GM23338 (cell line): ENCODE results near the gene SLC35F1. TPM values are rescaled to one million over a fixed set of nuclear protein-coding genes. Genes with fewer than 3 reads are reported as not detected.

Experiments
- ATAC-seq: fragments of 200-7000 bp; cut with Tn5 transposase; 3 replicates; pipeline ENCODE4 v1.9.1; 2020
- DNase-seq: peaks from one replicate; pipeline ENCODE4 v3.0.0-alpha.2; 2015; ENCODE audit warnings: low spot score
- H2AFZ ChIP-seq: fragments of 200-600 bp; sonication (generic); 2 replicates; pipeline ENCODE4 v1.8.0; 2016; ENCODE audit warnings: antibody characterized with exemption, mild to moderate bottlenecking, moderate library complexity
- H3F3A ChIP-seq: fragments of 200-600 bp; sonication (generic); replicated peaks from 2 replicates; pipeline ENCODE4 v1.8.0; 2017; ENCODE audit warnings: antibody characterized with exemption, mixed run types, low read depth
- H3K27ac ChIP-seq: fragments of 200-600 bp; sonication (generic); 2 replicates; pipeline ENCODE4 v1.6.1; 2016; ENCODE audit warnings: low read depth
- H3K27me3 ChIP-seq: fragments of 200-600 bp; sonication (generic); 2 replicates; pipeline ENCODE4 v1.8.0; 2016; ENCODE audit warnings: mild to moderate bottlenecking, mixed run types, moderate library complexity; ENCODE audit not compliant: insufficient read depth
- H3K36me3 ChIP-seq: fragments of 200-600 bp; sonication (generic); 2 replicates; pipeline ENCODE4 v1.8.0; 2016; ENCODE audit warnings: mild to moderate bottlenecking; ENCODE audit not compliant: insufficient read depth
- H3K4me1 ChIP-seq: fragments of 200-600 bp; sonication (generic); 2 replicates; pipeline ENCODE4 v1.8.0; 2016; ENCODE audit warnings: mild to moderate bottlenecking, moderate library complexity; ENCODE audit not compliant: insufficient read depth
- H3K4me2 ChIP-seq: fragments of 200-600 bp; sonication (generic); 2 replicates; pipeline ENCODE4 v1.7.1; 2017; ENCODE audit warnings: mixed run types
- H3K4me3 ChIP-seq: fragments of 200-600 bp; sonication (generic); 2 replicates; pipeline ENCODE4 v1.6.1; 2016; ENCODE audit warnings: mixed run types
- H3K79me2 ChIP-seq: fragments of 200-600 bp; sonication (generic); replicated peaks from 2 replicates; pipeline ENCODE4 v1.8.0; 2017; ENCODE audit warnings: mild to moderate bottlenecking; ENCODE audit not compliant: insufficient read depth
- H3K9me2 ChIP-seq: fragments of 200-600 bp; sonication (generic); 2 replicates; pipeline ENCODE4 v1.8.0; 2017; ENCODE audit not compliant: insufficient read depth
- H4K20me1 ChIP-seq: fragments of 200-600 bp; sonication (generic); replicated peaks from 2 replicates; pipeline ENCODE4 v1.8.0; 2017; ENCODE audit warnings: mild to moderate bottlenecking; ENCODE audit not compliant: insufficient read depth
- H3K27ac Mint-ChIP-seq: 2 replicates; pipeline ENCODE4 v1.8.0; 2020; ENCODE audit warnings: inconsistent platforms, mild to moderate bottlenecking, moderate library complexity, mixed read lengths
- H3K27me3 Mint-ChIP-seq: 3 replicates; pipeline ENCODE4 v1.8.0; 2022; ENCODE audit warnings: low read depth, mild to moderate bottlenecking, moderate library complexity, mixed read lengths, inconsistent platforms; ENCODE audit not compliant: insufficient read depth, poor library complexity
- H3K36me3 Mint-ChIP-seq: 3 replicates; pipeline ENCODE4 v1.8.0; 2021; ENCODE audit warnings: low read depth, mild to moderate bottlenecking, inconsistent platforms, moderate library complexity, mixed read lengths
- H3K4me1 Mint-ChIP-seq: 3 replicates; pipeline ENCODE4 v1.8.0; 2020; ENCODE audit warnings: mild to moderate bottlenecking, inconsistent platforms, mixed read lengths
- H3K4me3 Mint-ChIP-seq: 3 replicates; pipeline ENCODE4 v1.8.0; 2021; ENCODE audit warnings: moderate library complexity, mild to moderate bottlenecking, inconsistent platforms, mixed read lengths
- H3K9me3 Mint-ChIP-seq: 3 replicates; pipeline ENCODE4 v1.8.0; 2020; ENCODE audit warnings: moderate library complexity, mild to moderate bottlenecking, inconsistent platforms, mixed read lengths
- CREB1 ChIP-seq: fragments of 250-450 bp; sonication (Bioruptor Pico); IDR thresholded peaks from 2 replicates; pipeline ENCODE4 v1.5.0; 2020; ENCODE audit warnings: low read depth, mild to moderate bottlenecking, moderate library complexity
- EZH2 ChIP-seq: fragments of 200-600 bp; sonication (generic); IDR thresholded peaks from one replicate; pipeline ENCODE4 v1.8.0; 2017; ENCODE audit warnings: antibody characterized with exemption, mild to moderate bottlenecking, low read depth; ENCODE audit not compliant: unreplicated experiment
- EZH2phosphoT487 ChIP-seq: fragments of 200-600 bp; sonication (generic); IDR thresholded peaks from one replicate; pipeline ENCODE4 v1.8.1; 2018; ENCODE audit warnings: antibody characterized with exemption; ENCODE audit not compliant: unreplicated experiment
- JUNB ChIP-seq: IDR thresholded peaks from one replicate; pipeline ENCODE4 v1.6.1; 2016; ENCODE audit warnings: antibody characterized with exemption; ENCODE audit not compliant: unreplicated experiment
- NANOG ChIP-seq: IDR thresholded peaks from 2 replicates; pipeline ENCODE4 v1.6.1; 2016; ENCODE audit warnings: antibody characterized with exemption, borderline replicate concordance
- POLR2AphosphoS5 ChIP-seq: IDR thresholded peaks from 2 replicates; pipeline ENCODE4 v1.6.1; 2016; ENCODE audit warnings: antibody characterized with exemption, low read depth
- STAT1 ChIP-seq: IDR thresholded peaks from one replicate; pipeline ENCODE4 v1.6.1; 2016; ENCODE audit warnings: antibody characterized with exemption; ENCODE audit not compliant: unreplicated experiment
- ZNF114 ChIP-seq: fragments of 250-450 bp; sonication (Bioruptor Pico); IDR thresholded peaks from 2 replicates; pipeline ENCODE4 v1.5.0; 2020; ENCODE audit warnings: mild to moderate bottlenecking, moderate library complexity
- ZNF331 ChIP-seq: fragments of 250-450 bp; sonication (Bioruptor Pico); IDR thresholded peaks from 2 replicates; pipeline ENCODE4 v1.5.0; 2020; ENCODE audit warnings: low read depth, mild to moderate bottlenecking, moderate library complexity
- polyA plus RNA-seq: library from polyadenylated mRNA; unstranded; fragments of >200 nt; fragmentation: Nextera tagmentation; extraction: Ambion mirVana; gene quantifications from 2 replicates; pipeline ENCODE4 v1.2.1, GENCODE V29; 2016
- total RNA-seq: library from RNA; depleted of rRNA; stranded (reverse); fragments of >200 nt; shearing (Covaris generic); gene quantifications from 2 replicates; pipeline ENCODE4 v1.2.3, GENCODE V29; 2014
- TF ChIP-seq, protein P1 (sequence below): IDR thresholded peaks from 2 replicates; pipeline ENCODE4 v1.6.1; 2016; ENCODE audit warnings: antibody characterized with exemption
- TF ChIP-seq, protein P2 (sequence below): fragments of 250-450 bp; sonication (Bioruptor Pico); IDR thresholded peaks from 2 replicates; pipeline ENCODE4 v1.5.0; 2020; ENCODE audit warnings: mild to moderate bottlenecking, moderate library complexity
- TF ChIP-seq, protein P3 (sequence below), 2 experiments: fragments of 200-600 bp in 1 of 2; sonication (generic) in 1 of 2; conservative IDR thresholded peaks; 2 replicates each; pipeline versions ENCODE4 v1.5.1 to v1.6.1; 2016 to 2017; ENCODE audit warnings: antibody characterized with exemption in 2 of 2, low read depth in 2 of 2, mild to moderate bottlenecking in 2 of 2, moderate library complexity in 1 of 2
- TF ChIP-seq, protein P4 (sequence below): IDR thresholded peaks from one replicate; pipeline ENCODE4 v1.6.1; 2018; ENCODE audit warnings: antibody characterized with exemption; ENCODE audit not compliant: unreplicated experiment

Gene SLC35F1
- total and polyA plus RNA-seq, 2 experiments from 2014 or later, result 3.0 to 10.3 TPM

DNA sequence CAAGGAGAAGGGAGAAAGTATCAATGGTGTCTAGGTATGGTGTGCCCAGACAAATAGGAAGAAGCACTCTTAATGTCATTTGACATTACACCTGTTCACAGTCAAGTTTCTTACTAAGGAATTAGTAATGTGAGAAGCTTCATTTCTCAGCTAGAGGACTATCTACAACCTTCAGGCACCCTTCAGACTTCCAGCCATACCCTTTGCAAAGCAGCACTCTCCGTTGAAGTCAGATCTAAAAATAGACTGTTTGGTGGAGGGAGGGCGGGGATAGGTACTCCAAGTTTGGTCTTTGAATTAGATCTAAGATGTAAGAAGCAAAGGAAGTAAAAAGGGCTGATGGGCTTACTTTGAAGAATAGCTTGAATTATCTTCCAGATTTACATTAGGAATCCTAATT is 311.1 kb downstream of the SLC35F1 start:
- Histone ChIP-seq H3K27ac (no peak overlapping the region), H3K36me3 (no peaks in the 10 kb centered on the region), H3K4me3 (no peak overlapping the region), H3K4me2 (no peak overlapping the region), H4K20me1 (no peaks in the 10 kb centered on the region), H3K9me2 (no peaks in the 10 kb centered on the region), H2AFZ (no peak overlapping the region), H3K4me1 (0 out of 2 replicates have a peak, but pooled peaks cover 4% of the 10 kb centered on the region), H3F3A (no peaks in the 10 kb centered on the region), H3K79me2 (no peaks in the 10 kb centered on the region), H3K27me3 (no peaks in the 10 kb centered on the region)
- H3K4me1 Mint-ChIP-seq, result no peaks in the 10 kb centered on the region; the same call in 2 of the 3 replicates
- H3K27me3 Mint-ChIP-seq, result no peaks in the 10 kb centered on the region
- no peaks in the 10 kb centered on the region for H3K36me3 Mint-ChIP-seq
- no peak for TF ChIP-seq NANOG
- TF ChIP-seq, protein P1, sequence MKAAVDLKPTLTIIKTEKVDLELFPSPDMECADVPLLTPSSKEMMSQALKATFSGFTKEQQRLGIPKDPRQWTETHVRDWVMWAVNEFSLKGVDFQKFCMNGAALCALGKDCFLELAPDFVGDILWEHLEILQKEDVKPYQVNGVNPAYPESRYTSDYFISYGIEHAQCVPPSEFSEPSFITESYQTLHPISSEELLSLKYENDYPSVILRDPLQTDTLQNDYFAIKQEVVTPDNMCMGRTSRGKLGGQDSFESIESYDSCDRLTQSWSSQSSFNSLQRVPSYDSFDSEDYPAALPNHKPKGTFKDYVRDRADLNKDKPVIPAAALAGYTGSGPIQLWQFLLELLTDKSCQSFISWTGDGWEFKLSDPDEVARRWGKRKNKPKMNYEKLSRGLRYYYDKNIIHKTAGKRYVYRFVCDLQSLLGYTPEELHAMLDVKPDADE, result no peak
- TF ChIP-seq POLR2AphosphoS5, result no peak
- TF ChIP-seq STAT1, result no peak
- TF ChIP-seq, protein P2, sequence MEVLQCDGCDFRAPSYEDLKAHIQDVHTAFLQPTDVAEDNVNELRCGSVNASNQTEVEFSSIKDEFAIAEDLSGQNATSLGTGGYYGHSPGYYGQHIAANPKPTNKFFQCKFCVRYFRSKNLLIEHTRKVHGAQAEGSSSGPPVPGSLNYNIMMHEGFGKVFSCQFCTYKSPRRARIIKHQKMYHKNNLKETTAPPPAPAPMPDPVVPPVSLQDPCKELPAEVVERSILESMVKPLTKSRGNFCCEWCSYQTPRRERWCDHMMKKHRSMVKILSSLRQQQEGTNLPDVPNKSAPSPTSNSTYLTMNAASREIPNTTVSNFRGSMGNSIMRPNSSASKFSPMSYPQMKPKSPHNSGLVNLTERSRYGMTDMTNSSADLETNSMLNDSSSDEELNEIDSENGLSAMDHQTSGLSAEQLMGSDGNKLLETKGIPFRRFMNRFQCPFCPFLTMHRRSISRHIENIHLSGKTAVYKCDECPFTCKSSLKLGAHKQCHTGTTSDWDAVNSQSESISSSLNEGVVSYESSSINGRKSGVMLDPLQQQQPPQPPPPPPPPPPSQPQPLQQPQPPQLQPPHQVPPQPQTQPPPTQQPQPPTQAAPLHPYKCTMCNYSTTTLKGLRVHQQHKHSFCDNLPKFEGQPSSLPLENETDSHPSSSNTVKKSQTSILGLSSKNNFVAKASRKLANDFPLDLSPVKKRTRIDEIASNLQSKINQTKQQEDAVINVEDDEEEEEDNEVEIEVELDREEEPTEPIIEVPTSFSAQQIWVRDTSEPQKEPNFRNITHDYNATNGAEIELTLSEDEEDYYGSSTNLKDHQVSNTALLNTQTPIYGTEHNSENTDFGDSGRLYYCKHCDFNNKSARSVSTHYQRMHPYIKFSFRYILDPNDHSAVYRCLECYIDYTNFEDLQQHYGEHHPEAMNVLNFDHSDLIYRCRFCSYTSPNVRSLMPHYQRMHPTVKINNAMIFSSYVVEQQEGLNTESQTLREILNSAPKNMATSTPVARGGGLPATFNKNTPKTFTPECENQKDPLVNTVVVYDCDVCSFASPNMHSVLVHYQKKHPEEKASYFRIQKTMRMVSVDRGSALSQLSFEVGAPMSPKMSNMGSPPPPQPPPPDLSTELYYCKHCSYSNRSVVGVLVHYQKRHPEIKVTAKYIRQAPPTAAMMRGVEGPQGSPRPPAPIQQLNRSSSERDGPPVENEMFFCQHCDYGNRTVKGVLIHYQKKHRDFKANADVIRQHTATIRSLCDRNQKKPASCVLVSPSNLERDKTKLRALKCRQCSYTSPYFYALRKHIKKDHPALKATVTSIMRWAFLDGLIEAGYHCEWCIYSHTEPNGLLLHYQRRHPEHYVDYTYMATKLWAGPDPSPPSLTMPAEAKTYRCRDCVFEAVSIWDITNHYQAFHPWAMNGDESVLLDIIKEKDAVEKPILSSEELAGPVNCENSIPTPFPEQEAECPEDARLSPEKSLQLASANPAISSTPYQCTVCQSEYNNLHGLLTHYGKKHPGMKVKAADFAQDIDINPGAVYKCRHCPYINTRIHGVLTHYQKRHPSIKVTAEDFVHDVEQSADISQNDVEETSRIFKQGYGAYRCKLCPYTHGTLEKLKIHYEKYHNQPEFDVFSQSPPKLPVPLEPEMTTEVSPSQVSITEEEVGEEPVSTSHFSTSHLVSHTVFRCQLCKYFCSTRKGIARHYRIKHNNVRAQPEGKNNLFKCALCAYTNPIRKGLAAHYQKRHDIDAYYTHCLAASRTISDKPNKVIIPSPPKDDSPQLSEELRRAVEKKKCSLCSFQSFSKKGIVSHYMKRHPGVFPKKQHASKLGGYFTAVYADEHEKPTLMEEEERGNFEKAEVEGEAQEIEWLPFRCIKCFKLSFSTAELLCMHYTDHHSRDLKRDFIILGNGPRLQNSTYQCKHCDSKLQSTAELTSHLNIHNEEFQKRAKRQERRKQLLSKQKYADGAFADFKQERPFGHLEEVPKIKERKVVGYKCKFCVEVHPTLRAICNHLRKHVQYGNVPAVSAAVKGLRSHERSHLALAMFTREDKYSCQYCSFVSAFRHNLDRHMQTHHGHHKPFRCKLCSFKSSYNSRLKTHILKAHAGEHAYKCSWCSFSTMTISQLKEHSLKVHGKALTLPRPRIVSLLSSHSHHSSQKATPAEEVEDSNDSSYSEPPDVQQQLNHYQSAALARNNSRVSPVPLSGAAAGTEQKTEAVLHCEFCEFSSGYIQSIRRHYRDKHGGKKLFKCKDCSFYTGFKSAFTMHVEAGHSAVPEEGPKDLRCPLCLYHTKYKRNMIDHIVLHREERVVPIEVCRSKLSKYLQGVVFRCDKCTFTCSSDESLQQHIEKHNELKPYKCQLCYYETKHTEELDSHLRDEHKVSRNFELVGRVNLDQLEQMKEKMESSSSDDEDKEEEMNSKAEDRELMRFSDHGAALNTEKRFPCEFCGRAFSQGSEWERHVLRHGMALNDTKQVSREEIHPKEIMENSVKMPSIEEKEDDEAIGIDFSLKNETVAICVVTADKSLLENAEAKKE (CRISPR knock-in tag), result no peak
- TF ChIP-seq, protein P3, sequence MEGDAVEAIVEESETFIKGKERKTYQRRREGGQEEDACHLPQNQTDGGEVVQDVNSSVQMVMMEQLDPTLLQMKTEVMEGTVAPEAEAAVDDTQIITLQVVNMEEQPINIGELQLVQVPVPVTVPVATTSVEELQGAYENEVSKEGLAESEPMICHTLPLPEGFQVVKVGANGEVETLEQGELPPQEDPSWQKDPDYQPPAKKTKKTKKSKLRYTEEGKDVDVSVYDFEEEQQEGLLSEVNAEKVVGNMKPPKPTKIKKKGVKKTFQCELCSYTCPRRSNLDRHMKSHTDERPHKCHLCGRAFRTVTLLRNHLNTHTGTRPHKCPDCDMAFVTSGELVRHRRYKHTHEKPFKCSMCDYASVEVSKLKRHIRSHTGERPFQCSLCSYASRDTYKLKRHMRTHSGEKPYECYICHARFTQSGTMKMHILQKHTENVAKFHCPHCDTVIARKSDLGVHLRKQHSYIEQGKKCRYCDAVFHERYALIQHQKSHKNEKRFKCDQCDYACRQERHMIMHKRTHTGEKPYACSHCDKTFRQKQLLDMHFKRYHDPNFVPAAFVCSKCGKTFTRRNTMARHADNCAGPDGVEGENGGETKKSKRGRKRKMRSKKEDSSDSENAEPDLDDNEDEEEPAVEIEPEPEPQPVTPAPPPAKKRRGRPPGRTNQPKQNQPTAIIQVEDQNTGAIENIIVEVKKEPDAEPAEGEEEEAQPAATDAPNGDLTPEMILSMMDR (conservative IDR thresholded peaks at IDR 0.05; ENCODE audit: low read depth in 2 of 2), result no peak
- TF ChIP-seq, protein P4, sequence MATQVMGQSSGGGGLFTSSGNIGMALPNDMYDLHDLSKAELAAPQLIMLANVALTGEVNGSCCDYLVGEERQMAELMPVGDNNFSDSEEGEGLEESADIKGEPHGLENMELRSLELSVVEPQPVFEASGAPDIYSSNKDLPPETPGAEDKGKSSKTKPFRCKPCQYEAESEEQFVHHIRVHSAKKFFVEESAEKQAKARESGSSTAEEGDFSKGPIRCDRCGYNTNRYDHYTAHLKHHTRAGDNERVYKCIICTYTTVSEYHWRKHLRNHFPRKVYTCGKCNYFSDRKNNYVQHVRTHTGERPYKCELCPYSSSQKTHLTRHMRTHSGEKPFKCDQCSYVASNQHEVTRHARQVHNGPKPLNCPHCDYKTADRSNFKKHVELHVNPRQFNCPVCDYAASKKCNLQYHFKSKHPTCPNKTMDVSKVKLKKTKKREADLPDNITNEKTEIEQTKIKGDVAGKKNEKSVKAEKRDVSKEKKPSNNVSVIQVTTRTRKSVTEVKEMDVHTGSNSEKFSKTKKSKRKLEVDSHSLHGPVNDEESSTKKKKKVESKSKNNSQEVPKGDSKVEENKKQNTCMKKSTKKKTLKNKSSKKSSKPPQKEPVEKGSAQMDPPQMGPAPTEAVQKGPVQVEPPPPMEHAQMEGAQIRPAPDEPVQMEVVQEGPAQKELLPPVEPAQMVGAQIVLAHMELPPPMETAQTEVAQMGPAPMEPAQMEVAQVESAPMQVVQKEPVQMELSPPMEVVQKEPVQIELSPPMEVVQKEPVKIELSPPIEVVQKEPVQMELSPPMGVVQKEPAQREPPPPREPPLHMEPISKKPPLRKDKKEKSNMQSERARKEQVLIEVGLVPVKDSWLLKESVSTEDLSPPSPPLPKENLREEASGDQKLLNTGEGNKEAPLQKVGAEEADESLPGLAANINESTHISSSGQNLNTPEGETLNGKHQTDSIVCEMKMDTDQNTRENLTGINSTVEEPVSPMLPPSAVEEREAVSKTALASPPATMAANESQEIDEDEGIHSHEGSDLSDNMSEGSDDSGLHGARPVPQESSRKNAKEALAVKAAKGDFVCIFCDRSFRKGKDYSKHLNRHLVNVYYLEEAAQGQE, result no peak
- no peak for TF ChIP-seq EZH2phosphoT487
- no peak for TF ChIP-seq CREB1
- no peak for TF ChIP-seq EZH2
- TF ChIP-seq ZNF114 (CRISPR knock-in tag), result no peak
- TF ChIP-seq JUNB, result no peak
- no peak for TF ChIP-seq ZNF331 (CRISPR knock-in tag)
- ATAC-seq, result no peak
- H3K27ac Mint-ChIP-seq, result no peak overlapping the region
- no peaks in the 10 kb centered on the region for H3K9me3 Mint-ChIP-seq
- H3K4me3 Mint-ChIP-seq, result no peak overlapping the region
- no peak for DNase-seq
